Stimulated activated CD8-positive, alpha-beta memory T cell treated with anti-CD3 and anti-CD28 coated beads, Interleukin-4, amount 100 ng/mL, for 4 hours (primary cell): ENCODE data around the gene TNRC6B.
A peak's percentile ranks its signal among the peaks of the same experiment; 100 is the strongest.
"Not testable (repeated sequence)": the region's sequence is repeated elsewhere in the genome, so short reads cannot be mapped to it uniquely, and the experiment has no call there.

Source experiments
- DNase-seq, 2 donors: peaks; one replicate each; pipeline ENCODE4 v3.0.0-alpha.2; 2020; ENCODE audit warnings: low read depth in 2 of 2, low spot score in 1 of 2

Gene TNRC6B

GRCh38 chr22:40183029-40183581 lies 5.4 kb downstream of the TNRC6B start:
- no peak for DNase-seq

GRCh38 chr22:40183603-40184002 lies 5.9 kb downstream of the TNRC6B start:
- not testable (repeated sequence) for DNase-seq

- no peak for DNase-seq
These were observed 9.7 kb downstream of the TNRC6B start for GRCh38 chr22:40187389-40187788.

GRCh38 chr22:40189997-40190396 lies 12.3 kb downstream of the TNRC6B start:
- no peak for DNase-seq

- DNase-seq, result no peak
These were observed 12.8 kb downstream of the TNRC6B start for GRCh38 chr22:40190501-40190900.

GRCh38 chr22:40193429-40194421 lies 16.0 kb downstream of the TNRC6B start:
- DNase-seq, result no peak

GRCh38 chr22:40194656-40195055 lies 16.9 kb downstream of the TNRC6B start:
- DNase-seq, result no peak

- peak in 1 of 2 donors; percentile 15 for DNase-seq
These were observed 19.1 kb downstream of the TNRC6B start for GRCh38 chr22:40196628-40197360.

- not testable (repeated sequence) for DNase-seq
These were observed 19.7 kb downstream of the TNRC6B start for GRCh38 chr22:40197421-40197820.

- no peak for DNase-seq
These were observed 21.0 kb downstream of the TNRC6B start for GRCh38 chr22:40198733-40199132.

GRCh38 chr22:40199223-40199622 lies 21.5 kb downstream of the TNRC6B start:
- no peak for DNase-seq

- no peak for DNase-seq
These were observed 22.1 kb downstream of the TNRC6B start for GRCh38 chr22:40199852-40200251.

- DNase-seq, result no peak
These were observed 23.2 kb downstream of the TNRC6B start for GRCh38 chr22:40200795-40201530.

GRCh38 chr22:40202225-40202944 lies 24.7 kb downstream of the TNRC6B start:
- DNase-seq, result no peak

- no peak for DNase-seq
These were observed 25.8 kb downstream of the TNRC6B start for GRCh38 chr22:40203572-40203971.

- no peak for DNase-seq
These were observed 26.8 kb downstream of the TNRC6B start for GRCh38 chr22:40204321-40205116.

- DNase-seq, result no peak
These were observed 28.8 kb downstream of the TNRC6B start for GRCh38 chr22:40206561-40206960.

GRCh38 chr22:40210818-40211217 lies 33.1 kb downstream of the TNRC6B start:
- DNase-seq, result no peak

GRCh38 chr22:40211476-40212054 lies 33.8 kb downstream of the TNRC6B start:
- DNase-seq, result no peak
